HT-29 (cell line): ENCODE results near the gene ZNF502. TPM values are rescaled to one million over a fixed set of nuclear protein-coding genes. Genes with fewer than 3 reads are reported as not detected.

Experiments used
- DNase-seq: peaks from one replicate; pipeline ENCODE4 v3.0.0-alpha.2; 2015; ENCODE audit warnings: low spot score
- total RNA-seq: library from RNA; depleted of rRNA; stranded (reverse); fragments of >200 nt; shearing (Covaris generic); gene quantifications from 2 replicates; pipeline ENCODE4 v1.2.3, GENCODE V29; 2014; rRNA removed

Gene ZNF502
- total RNA-seq, 1 experiment from 2014 or later: 0.79 TPM

- DNase-seq: no peak
Measured at GRCh38 chr3:44764248-44764647, 51.8 kb downstream of the ZNF502 start.

GRCh38 chr3:44771424-44772098 is 59.1 kb downstream of the ZNF502 start:
- no peak for DNase-seq

GRCh38 chr3:44772099-44772442 is 59.6 kb downstream of the ZNF502 start:
- no peak for DNase-seq

Other genes with a start within 250 kb of the ZNF502 start
- gene ZNF445, start 235.0 kb upstream of the ZNF502 start, total RNA-seq: 2.1 and 2.7 TPM in 2 replicates
- not detected in 2 replicates for gene ZKSCAN7, start 157.5 kb upstream of the ZNF502 start, total RNA-seq
- not detected in 2 replicates for gene ZNF660, start 127.7 kb upstream of the ZNF502 start, total RNA-seq
- 2.2 and 3.7 TPM in 2 replicates for gene ZNF197, start 87.6 kb upstream of the ZNF502 start, total RNA-seq
- 1.5 and 3.0 TPM in 2 replicates for gene ZNF35, start 63.9 kb upstream of the ZNF502 start, total RNA-seq
- 0.08 and 4.8 TPM in 2 replicates for gene ZNF501, start 17.0 kb downstream of the ZNF502 start, total RNA-seq
- gene KIAA1143, start 49.0 kb downstream of the ZNF502 start, total RNA-seq: 7.4 and 8.6 TPM in 2 replicates
- gene KIF15, start 49.1 kb downstream of the ZNF502 start, total RNA-seq: 4.9 and 5.5 TPM in 2 replicates
- gene TMEM42, start 149.3 kb downstream of the ZNF502 start, total RNA-seq: 8.8 and 9.3 TPM in 2 replicates
- not detected in 2 replicates for gene TGM4, start 161.9 kb downstream of the ZNF502 start, total RNA-seq